Breast epithelium (tissue), 3 donors: Measurements from ENCODE around the gene TLR7.

ENCODE experiments used
- CTCF ChIP-seq, 3 donors: fragments of 450-650 bp; IDR thresholded peaks; one replicate each; pipeline ENCODE4 v1.5.1; 2016 to 2017; ENCODE audit warnings: antibody characterized with exemption in 3 of 3, mild to moderate bottlenecking in 3 of 3, moderate library complexity in 3 of 3
- POLR2A ChIP-seq: fragments of 450-650 bp; IDR thresholded peaks from one replicate; pipeline ENCODE4 v1.6.1; 2016; ENCODE audit warnings: antibody characterized with exemption, mild to moderate bottlenecking, moderate library complexity

GRCh38 chrX:12906046-12906761 is 39.3 kb downstream of the TLR7 start, which contains the start of gene TLR8:
- TF ChIP-seq CTCF (IDR thresholded peaks at IDR 0.05) (no peak), POLR2A (no peak)
